Stimulated activated naive CD8-positive, alpha-beta T cell treated with anti-CD3 and anti-CD28 coated beads, Interleukin-15, amount 100 ng/mL, for 72 hours (primary cell): ENCODE results near the gene MTF1.

ENCODE experiments used
- ATAC-seq: fragments of 150-1000 bp; cut with Tn5 transposase; 2 replicates; pipeline ENCODE4 v1.10.0; 2021; ENCODE audit warnings: mild to moderate bottlenecking, moderate library complexity
- DNase-seq, 2 donors: peaks; one replicate each; pipeline ENCODE4 v3.0.0; 2021 to 2022
- H3K27ac Mint-ChIP-seq, 2 donors: one replicate each; pipeline ENCODE4 v1.8.0; 2022; ENCODE audit warnings: mild to moderate bottlenecking in 2 of 2, mixed read lengths in 2 of 2, moderate library complexity in 2 of 2
- H3K27me3 Mint-ChIP-seq: one replicate; pipeline ENCODE4 v1.8.0; 2022; ENCODE audit warnings: mixed read lengths
- H3K4me1 Mint-ChIP-seq: one replicate; pipeline ENCODE4 v1.8.0; 2022; ENCODE audit warnings: mild to moderate bottlenecking, mixed read lengths
- H3K4me3 Mint-ChIP-seq, 2 donors: one replicate each; pipeline ENCODE4 v1.8.0; 2022; ENCODE audit warnings: mild to moderate bottlenecking in 2 of 2, mixed read lengths in 2 of 2, moderate library complexity in 1 of 2
- H3K9me3 Mint-ChIP-seq, 2 donors: one replicate each; pipeline ENCODE4 v1.8.0; 2022; ENCODE audit warnings: mixed read lengths in 2 of 2

Gene MTF1

DNA sequence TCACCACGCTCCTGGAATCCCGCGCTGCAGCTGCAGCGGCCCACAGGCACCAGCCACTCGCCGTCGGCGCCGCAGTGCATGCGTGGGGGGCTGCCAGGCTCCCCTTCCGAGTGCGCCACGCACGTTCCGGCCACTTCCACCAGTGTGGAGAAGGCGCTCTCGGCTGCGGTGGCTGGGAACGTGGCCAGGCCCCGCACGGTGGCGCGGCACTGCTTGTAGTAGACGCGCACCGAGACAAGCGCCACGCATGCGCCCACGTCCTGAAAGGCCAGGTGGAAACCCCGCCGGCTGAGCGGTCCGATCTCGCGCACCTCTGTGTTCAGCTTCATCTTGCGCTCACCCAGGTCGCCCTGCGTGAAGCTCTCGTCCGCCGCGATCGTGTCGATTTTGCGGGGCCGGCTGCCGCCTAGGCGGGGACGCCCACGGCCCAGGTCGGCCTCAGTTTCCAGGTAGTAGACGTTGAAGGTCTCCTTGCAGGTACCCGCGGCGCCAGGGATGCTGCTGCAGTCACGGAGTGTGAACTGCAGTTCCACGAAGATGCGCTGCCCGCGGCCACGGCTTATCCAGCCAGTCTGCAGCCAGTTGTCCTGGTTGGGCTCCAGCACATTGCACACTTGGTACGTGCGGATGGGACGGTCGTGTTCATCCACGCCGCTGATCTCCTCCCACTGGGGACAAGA, 97.8 kb downstream of the MTF1 start:
- ATAC-seq (no peak), DNase-seq (no peak)
- H3K27me3 Mint-ChIP-seq: peaks cover 54% of the 10 kb centered on the region
- peaks cover 4 to 9% of the 10 kb centered on the region in 2 donors for H3K9me3 Mint-ChIP-seq
- H3K4me1 Mint-ChIP-seq: peaks cover 25% of the 10 kb centered on the region
- H3K4me3 Mint-ChIP-seq: no peak overlapping the region
- H3K27ac Mint-ChIP-seq: no peak overlapping the region
